ENCODE measurements around the gene PILRB. TPM values are rescaled to one million over a fixed set of nuclear protein-coding genes. Genes with fewer than 3 reads are reported as not detected.
"Not testable (repeated sequence)": the region's sequence is repeated elsewhere in the genome, so short reads cannot be mapped to it uniquely, and the experiment has no call there.

PILRB gene
- total RNA-seq = 28.6 TPM

GRCh38 chr7:100358027-100358856, at the start of gene PILRB:
Gene PILRB, plus strand, starts transcription at chr7:100358117. Its CDS starts 186 bp downstream, at chr7:100358303.
- DNase-seq (ENCODE audit: low spot score) (no peak), ATAC-seq (no peak)

GRCh38 chr7:100318329-100318728, 39.6 kb upstream of the PILRB start:
- not testable (repeated sequence) for ATAC-seq; DNase-seq (ENCODE audit: low spot score)

GRCh38 chr7:100321648-100322047, 36.3 kb upstream of the PILRB start:
- DNase-seq (ENCODE audit: low spot score) = not testable (repeated sequence)

GRCh38 chr7:100324194-100324593, 33.7 kb upstream of the PILRB start:
- DNase-seq (ENCODE audit: low spot score); ATAC-seq: not testable (repeated sequence)

More at GRCh38 chr7:100321648-100322047, 36.3 kb upstream of the PILRB start:
- ATAC-seq = not testable (repeated sequence)

- not testable (repeated sequence) for ATAC-seq; DNase-seq (ENCODE audit: low spot score)
Observed at GRCh38 chr7:100325671-100326070, 32.2 kb upstream of the PILRB start.

- ATAC-seq = not testable (repeated sequence)
Observed at GRCh38 chr7:100326914-100327313, 31.0 kb upstream of the PILRB start.

GRCh38 chr7:100335566-100336466, 22.1 kb upstream of the PILRB start:
- peak; percentile 97 for ATAC-seq
- peak; percentile 95 for DNase-seq (ENCODE audit: low spot score)

More at GRCh38 chr7:100326914-100327313, 31.0 kb upstream of the PILRB start:
- DNase-seq (ENCODE audit: low spot score) = peak; percentile 84

GRCh38 chr7:100338083-100338696, 19.7 kb upstream of the PILRB start:
- not testable (repeated sequence) for ATAC-seq; DNase-seq (ENCODE audit: low spot score)

- peak; percentile 47 for ATAC-seq
- DNase-seq (ENCODE audit: low spot score) = not testable (repeated sequence)
Observed at GRCh38 chr7:100341286-100341685, 16.6 kb upstream of the PILRB start.

- ATAC-seq (peak; percentile 64), DNase-seq (ENCODE audit: low spot score) (no peak)
Observed at GRCh38 chr7:100342765-100343164, 15.2 kb upstream of the PILRB start.

- ATAC-seq; DNase-seq (ENCODE audit: low spot score): not testable (repeated sequence)
Observed at GRCh38 chr7:100344124-100344559, 13.8 kb upstream of the PILRB start.

GRCh38 chr7:100344560-100345287, 13.2 kb upstream of the PILRB start:
- ATAC-seq = peak; percentile 86
- not testable (repeated sequence) for DNase-seq (ENCODE audit: low spot score)

- DNase-seq (ENCODE audit: low spot score) (peak; percentile 79), ATAC-seq (peak; percentile 56)
Observed at GRCh38 chr7:100345288-100345672, 12.6 kb upstream of the PILRB start.

- no peak for ATAC-seq
- no peak for DNase-seq (ENCODE audit: low spot score)
Observed at GRCh38 chr7:100346921-100347320, 11.0 kb upstream of the PILRB start.

- no peak for ATAC-seq
- DNase-seq (ENCODE audit: low spot score) = no peak
Observed at GRCh38 chr7:100348805-100349204, 9.1 kb upstream of the PILRB start.

- no peak for DNase-seq (ENCODE audit: low spot score)
- ATAC-seq = no peak
Observed at GRCh38 chr7:100349757-100350156, 8.2 kb upstream of the PILRB start.

GRCh38 chr7:100351657-100352058, 6.3 kb upstream of the PILRB start:
- no peak for DNase-seq (ENCODE audit: low spot score)
- no peak for ATAC-seq

GRCh38 chr7:100352230-100352781, 5.6 kb upstream of the PILRB start:
- DNase-seq (ENCODE audit: low spot score); ATAC-seq: not testable (repeated sequence)

GRCh38 chr7:100352984-100353684, 4.8 kb upstream of the PILRB start:
- no peak for ATAC-seq

More at GRCh38 chr7:100352984-100353684, 4.8 kb upstream of the PILRB start:
- DNase-seq (ENCODE audit: low spot score) = no peak
